ENCODE results near the gene OPRD1.

DNA sequence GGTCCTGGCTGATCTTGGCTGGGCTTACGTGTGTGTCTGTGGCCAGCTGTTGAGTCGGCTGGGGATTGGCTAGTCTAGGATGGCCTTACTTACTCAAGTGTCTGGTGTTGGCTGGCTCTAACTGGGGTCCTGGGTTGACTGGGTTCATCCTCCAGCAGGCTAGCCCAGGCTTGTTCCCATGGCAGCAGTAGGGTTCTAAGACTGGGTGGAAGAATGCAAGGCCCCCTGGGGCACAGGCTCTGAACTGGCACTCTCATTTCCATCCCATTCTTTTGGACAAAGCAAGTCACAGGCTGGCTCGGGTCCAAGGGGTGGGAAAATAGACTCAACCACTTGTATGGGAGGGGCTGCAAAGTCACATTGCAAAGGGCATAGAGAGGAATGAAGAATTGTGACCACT, 7.9 kb upstream of the OPRD1 start:
- TF ChIP-seq, protein P1, sequence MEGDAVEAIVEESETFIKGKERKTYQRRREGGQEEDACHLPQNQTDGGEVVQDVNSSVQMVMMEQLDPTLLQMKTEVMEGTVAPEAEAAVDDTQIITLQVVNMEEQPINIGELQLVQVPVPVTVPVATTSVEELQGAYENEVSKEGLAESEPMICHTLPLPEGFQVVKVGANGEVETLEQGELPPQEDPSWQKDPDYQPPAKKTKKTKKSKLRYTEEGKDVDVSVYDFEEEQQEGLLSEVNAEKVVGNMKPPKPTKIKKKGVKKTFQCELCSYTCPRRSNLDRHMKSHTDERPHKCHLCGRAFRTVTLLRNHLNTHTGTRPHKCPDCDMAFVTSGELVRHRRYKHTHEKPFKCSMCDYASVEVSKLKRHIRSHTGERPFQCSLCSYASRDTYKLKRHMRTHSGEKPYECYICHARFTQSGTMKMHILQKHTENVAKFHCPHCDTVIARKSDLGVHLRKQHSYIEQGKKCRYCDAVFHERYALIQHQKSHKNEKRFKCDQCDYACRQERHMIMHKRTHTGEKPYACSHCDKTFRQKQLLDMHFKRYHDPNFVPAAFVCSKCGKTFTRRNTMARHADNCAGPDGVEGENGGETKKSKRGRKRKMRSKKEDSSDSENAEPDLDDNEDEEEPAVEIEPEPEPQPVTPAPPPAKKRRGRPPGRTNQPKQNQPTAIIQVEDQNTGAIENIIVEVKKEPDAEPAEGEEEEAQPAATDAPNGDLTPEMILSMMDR (IDR thresholded peaks at IDR 0.05) = no peak
- no peak for TF ChIP-seq POLR2A (IDR thresholded peaks at IDR 0.05)

Measured in esophagus squamous epithelium (tissue), 4 donors.